HT1080 (cell line): ENCODE data around the gene VIT. TPM values are rescaled to one million over a fixed set of nuclear protein-coding genes. Genes with fewer than 3 reads are reported as not detected.
A peak's percentile ranks its signal among the peaks of the same experiment; 100 is the strongest.
"Not testable (repeated sequence)": the region's sequence is repeated elsewhere in the genome, so short reads cannot be mapped to it uniquely, and the experiment has no call there.

Experiments used
- DNase-seq: peaks from one replicate; pipeline ENCODE4 v3.0.0-alpha.2; 2015; ENCODE audit warnings: low read depth
- total RNA-seq: library from RNA; depleted of rRNA; stranded (reverse); fragments of >200 nt; shearing (Covaris generic); gene quantifications from 2 replicates; pipeline ENCODE4 v1.2.3, GENCODE V29; 2014

VIT gene
- total RNA-seq, 1 experiment from 2014 or later: not detected

DNA sequence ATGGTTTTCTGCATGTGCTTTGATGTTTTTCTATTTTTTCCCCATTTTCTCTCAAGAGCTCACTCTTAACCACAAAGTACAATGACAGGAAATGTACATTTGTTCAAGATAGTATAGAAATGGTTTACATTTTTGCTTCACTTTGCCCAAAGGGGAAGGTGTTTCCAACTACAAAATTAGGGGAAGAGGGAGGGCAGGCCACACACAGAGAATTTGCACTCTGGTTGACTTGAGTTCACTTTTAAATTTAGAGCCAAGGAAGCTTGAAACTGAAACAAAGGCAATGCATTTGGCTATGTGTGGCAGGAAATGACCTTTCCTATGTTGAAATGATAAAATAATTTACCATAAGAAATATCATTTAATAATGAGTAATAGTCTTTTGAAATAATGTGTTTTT is 19.1 kb upstream of the VIT start:
- no peak for DNase-seq

DNA sequence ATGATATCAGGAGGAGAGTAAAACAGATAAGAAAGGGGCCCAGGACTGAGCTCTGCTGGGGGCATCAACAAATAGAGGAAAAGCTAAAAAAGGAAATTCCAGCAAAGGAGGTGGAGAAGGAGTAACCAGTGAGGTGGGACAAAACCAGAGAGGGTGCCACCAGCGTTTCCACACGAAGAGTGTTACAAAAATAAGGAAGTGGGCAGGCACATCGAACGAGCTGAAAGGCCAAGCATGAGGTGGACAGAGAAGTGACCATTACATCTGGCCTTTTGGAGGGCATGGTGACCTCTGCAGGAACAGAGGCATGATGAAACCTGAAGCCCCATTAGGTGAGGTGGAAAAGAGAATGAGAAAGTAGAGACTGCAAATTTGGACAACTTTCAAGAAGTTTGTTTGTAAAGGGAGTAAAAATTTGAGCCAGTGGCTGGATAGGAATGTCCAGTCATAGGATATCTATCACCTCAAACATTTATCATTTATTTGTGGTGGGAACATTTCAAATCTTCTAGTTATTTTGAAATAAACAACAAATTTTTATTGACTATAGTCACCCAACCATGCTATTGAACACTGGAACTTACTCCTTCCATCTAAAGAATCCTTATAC is 18.4 kb upstream of the VIT start:
- DNase-seq: no peak

DNA sequence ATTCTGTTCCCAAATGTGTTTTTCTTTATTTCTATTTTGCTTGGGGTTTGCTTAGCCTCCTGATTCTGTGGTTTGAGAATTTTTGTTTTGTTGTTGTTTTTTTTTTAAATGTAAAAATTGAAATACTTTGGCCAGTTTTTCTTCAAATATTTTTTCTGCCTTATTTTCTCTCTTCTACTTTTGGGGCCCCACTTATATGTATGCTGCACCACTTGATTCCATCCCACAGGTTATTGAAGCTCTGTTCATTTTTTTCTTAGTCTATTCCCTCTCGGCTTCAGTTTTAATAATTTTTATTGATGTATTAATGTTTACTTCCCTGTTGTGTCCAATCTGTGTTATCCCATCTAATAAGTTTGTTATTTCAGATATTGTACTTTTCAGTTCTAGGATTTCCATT is 17.7 kb upstream of the VIT start:
- DNase-seq: no peak

DNA sequence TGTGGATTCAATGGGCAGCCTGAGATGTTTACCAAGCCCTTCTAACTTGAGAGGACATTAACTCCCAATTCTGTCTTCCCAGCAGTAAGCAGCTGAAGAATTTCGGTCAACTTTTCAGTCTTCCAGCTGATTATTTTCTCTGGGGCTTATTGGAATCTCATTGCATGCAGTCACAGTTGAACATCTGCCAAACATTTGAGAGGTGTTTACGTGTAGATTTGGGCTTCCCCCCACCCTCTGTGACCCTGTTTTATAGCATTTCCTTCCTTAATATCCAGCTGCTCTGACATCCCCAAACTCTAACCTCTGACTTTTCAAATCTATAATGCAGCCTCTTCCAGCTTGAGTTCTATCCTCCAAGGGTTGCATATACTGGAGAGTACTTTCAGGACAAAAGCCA is 16.5 kb upstream of the VIT start:
- DNase-seq: no peak

- DNase-seq: no peak
These were observed 13.9 kb upstream of the VIT start for GRCh38 chr2:36682562-36682961.

DNA sequence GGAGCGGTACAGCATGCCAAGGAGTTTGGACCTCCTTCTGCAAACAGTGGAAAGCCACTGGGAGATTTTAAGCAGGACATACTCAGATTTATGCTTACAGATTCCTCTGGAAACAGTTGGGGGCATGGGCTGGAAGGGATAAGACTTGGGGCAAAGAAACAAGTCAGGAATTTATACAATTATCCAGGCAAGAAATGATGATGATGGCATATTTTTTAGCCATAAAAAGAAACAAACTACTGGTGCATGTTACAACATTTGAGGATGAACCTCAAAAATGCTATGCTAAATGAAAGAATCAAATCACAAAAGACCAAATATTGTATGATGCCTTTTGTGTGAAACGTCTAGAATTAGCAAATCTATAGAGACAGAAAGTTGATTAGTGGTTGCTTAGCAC is 13.5 kb upstream of the VIT start:
- no peak for DNase-seq

DNA sequence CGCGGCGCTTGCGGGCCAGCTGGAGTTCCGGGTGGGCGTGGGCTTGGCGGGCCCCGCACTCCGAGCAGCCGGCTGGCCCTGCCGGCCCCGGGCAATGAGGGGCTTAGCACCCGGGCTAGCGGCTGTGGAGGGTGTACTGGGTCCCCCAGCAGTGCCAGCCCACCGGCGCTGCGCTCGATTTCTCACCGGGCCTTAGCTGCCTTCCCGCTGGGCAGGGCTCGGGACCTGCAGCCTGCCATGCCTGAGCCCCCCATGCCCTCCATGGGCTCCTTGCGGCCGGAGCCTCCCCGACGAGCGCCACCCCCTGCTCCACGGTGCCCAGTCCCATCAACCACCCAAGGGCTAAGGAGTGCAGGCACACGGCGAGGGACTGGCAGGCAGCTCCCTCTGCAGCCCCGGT is 8.2 kb upstream of the VIT start:
- DNase-seq: not testable (repeated sequence)

GRCh38 chr2:36689013-36689412 is 7.5 kb upstream of the VIT start:
- DNase-seq: not testable (repeated sequence)

- DNase-seq: no peak
These were observed 4.4 kb upstream of the VIT start for GRCh38 chr2:36692121-36692520.

DNA sequence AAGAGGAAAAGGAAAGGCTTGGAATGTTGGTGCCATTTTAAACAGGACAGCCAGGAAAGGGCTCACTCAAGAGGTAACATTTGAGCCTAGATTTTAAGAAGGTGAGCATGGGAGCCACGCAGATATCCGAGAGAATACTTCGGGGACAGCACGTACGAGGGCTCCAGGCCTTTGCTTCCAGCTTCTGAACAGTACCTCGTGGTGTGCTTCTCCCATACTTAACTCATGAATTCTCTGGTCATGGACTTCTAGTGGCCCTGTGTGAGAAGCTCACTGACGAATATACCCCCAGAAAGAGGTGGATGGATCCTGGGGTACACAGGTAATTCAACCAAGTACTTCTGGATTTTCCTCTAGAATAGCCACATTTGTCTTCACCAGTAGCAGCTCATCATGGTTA is 2.7 kb upstream of the VIT start:
- no peak for DNase-seq

DNA sequence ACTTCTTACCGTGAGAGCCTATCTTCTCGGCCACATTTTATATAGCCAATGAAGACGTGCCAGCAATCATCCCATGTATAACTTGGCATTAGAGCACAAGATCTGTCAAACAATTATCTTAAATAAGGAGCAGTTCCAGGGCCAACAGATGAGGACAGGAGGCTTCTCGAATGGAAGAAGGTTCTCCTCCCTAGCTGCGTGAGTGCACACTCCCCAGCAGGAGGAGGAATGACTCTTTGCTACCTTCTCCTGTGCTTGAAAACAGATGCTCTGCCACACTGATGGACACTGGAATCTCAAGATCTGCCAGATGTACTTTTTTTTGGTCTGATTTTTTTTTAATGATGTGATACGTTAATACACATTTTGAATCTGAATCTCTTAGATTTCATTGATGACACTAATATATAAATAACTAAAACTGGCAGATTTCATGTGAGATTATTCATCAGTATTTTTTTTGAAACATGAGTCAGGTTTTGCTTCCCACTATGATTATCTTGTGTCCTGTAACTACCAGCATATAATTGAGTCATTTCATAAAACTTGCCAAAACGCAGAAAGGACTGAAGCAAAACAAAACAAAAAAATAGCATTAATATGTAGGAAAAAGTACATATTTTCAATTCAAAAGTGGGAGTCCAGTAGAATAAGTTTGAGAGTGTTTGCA is 626 bp upstream of the VIT start:
- peak; percentile 56 for DNase-seq

DNA sequence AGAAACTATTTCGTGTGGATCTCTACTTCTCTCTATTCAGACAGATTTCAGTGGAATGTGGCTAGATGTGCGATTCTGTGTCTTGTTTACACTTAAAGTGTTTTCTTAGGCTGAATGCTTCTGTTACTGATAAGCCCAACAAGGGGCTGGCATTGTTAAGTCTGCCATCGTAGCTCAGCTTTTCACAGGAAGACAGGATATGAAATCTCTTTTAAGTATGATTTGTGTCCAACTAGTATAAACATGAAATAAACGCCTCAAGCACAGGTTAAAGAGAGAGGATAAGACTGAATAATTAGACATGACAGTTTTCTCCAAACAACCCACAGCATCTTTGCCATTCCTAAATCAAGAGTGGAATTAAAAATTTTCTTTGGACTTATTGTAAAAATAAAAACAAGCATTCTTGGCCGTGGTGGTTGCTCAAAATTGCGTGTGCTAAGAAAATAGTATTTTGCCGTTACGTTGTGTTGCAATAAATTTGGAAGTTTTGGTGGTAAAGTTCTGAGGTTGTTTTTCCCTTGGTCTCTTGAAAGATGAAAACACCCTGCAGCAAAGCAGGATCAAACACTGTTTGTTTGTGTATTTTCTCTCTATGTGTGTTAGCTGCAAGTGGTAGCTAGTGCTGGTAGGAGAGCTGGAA is 1.0 kb downstream of the VIT start:
- no peak for DNase-seq

GRCh38 chr2:36698993-36699392 is 2.5 kb downstream of the VIT start:
- no peak for DNase-seq

DNA sequence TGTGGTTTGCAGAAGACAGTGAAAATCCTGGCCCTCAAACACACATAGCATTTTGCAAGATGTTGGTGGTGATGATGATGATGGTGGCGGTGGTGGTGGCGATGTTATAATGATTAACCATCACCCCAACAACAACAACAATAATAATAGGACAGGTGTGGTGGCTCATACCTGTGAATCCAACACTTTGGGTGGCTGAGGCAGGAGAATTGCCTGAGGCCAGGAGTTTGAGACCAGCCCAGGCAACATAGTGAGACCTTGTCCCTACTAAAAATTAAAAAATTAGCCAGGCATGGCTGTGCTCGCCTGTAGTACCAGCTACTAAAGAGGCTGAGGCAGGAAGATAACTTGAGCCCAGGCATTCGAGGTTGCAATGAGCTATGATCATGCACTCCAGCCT is 3.8 kb downstream of the VIT start:
- no peak for DNase-seq

DNA sequence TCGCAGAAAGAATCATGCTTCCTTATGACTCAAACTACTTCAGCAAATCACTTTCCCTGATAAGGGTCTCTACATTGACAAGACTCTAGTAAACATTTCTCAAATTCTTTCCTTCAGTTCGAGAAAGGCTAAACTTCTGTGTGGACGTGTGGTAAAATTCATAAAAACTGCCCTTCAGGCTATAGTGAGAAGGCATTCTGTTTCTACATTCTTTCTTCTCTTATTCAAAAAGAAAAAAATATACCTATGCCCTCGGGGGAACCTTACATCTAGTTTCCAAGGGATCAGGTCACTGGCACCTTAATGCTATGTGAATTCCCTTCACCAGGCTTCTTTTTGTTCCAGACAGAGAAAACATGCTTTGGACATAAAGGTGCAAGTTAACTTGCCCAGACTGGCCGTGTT is 4.9 kb downstream of the VIT start:
- DNase-seq: no peak

DNA sequence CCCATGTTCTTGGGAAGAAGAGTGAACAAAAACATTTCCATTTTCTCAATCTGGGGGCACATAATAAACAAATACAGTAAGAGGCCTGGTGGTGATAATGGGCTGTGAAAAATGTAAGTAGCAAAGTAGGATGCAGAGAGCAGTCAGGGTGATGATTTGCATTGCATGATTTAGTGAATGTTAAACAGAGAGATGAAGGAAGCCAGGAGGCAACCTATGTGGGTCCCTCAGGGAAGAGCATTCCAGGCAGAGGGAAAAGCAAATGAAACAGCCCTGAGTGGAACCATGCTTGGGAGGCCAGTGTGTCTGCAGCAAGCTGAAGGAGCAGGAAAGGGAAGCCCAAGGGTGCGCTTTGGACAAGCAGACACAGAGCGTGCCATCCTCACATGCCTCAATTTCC is 5.4 kb downstream of the VIT start:
- no peak for DNase-seq

GRCh38 chr2:36702781-36703180 is 6.3 kb downstream of the VIT start:
- no peak for DNase-seq

- DNase-seq: no peak
These were observed 8.1 kb downstream of the VIT start for GRCh38 chr2:36704475-36705150.

DNA sequence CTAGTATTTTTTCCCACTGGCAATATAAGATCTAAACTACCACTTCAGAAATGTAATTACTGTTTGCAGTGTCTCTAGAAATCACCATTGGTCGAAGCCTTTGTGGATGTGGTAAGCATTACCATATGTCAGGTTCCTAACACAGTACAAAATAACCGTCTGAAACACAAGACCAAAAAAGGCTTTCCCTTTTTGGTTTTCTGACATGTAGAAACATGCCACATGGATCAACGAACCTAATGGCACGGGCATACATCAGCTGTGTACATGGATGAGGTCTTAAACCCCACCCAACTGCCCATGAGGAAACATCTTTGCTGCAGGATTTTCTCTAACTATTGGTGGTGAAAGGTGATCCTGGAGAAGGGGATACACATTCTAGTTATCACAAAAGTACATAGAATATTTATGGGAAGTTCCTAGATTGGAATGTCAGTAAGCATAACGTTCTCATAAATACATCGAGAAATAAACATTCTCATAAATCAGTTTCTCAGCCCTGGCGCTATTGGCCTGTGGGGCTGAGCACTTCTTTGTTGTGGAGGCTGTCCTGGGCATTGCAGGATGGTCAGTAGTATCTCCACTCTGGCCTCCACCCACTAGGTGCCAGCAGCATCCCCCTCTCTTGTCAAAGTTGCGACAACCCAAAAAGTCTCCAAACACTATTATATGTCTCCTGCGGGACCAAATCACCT is 9.0 kb downstream of the VIT start:
- no peak for DNase-seq

GRCh38 chr2:36706021-36706876 is 9.7 kb downstream of the VIT start:
- DNase-seq: no peak

GRCh38 chr2:36707050-36707449 is 10.5 kb downstream of the VIT start:
- peak; percentile 68 for DNase-seq
